Left lobe of liver (tissue), 2 donors: ENCODE measurements around the gene AATF. TPM values are rescaled to one million over a fixed set of nuclear protein-coding genes. Genes with fewer than 3 reads are reported as not detected.

Source experiments
- ATAC-seq: fragments of 200-7000 bp; cut with Tn5 transposase; one replicate; pipeline ENCODE4 v1.9.1; 2020; ENCODE audit warnings: mild to moderate bottlenecking, moderate library complexity
- DNase-seq: peaks from one replicate; pipeline ENCODE4 v3.0.0-alpha.2; 2020; ENCODE audit warnings: low spot score
- total RNA-seq: library from RNA; stranded (reverse); gene quantifications from one replicate; pipeline ENCODE4 v1.2.1, GENCODE V29; 2021
- donor health status: DM: no; HTN: no; CAD: no; lungs with moderate emphysema.
- donor health status: DM: no; HTN: yes; CAD: no.

AATF gene
- total RNA-seq, 1 donor from 2014 or later, result 17.7 TPM

DNA sequence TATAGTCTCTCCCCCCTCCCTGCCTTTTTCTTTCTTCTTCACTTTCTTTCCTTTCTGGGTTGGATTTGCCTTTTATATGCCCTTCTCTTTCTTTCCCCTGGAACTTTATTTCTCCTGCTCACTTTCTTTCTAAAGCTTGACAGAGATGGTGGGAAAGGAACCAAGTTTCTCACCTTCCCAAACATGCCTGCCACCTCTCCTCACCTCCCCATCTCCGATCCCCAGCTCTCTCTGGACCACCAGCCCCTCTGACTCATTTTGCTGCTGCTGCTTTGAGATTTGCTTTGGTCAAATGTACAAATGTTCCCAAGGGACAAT is 18.2 kb upstream of the AATF start:
- DNase-seq (no peak), ATAC-seq (no peak)

DNA sequence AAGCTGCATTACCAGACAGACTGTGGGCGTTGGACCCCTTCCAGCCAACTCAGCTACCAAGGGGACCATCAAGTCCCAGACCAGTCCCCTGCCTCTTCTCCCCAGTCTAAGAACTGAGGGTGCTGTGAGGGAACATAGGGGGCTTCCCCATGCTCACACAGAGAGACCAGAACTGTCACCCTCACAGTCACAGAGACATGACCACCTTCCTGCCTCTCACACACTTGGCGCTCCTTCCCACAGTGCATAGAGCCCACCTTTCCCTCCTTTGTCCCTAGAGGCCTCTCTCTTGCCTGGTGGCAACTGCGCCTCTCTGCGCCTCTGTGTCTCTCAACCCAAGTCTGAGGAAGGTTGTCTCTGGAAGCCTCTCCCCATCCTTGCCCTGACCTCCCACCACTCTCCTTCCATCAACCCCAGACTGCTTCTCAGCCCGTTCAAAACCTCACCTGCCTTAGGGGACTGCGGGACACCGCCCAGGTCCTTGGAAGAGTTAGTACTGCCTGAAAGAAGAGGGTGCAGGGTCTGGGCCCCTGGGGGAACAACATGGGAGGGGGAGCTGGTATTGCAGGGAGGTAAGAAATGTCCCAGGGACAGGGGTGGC is 17.6 kb upstream of the AATF start:
- no peak for DNase-seq

DNA sequence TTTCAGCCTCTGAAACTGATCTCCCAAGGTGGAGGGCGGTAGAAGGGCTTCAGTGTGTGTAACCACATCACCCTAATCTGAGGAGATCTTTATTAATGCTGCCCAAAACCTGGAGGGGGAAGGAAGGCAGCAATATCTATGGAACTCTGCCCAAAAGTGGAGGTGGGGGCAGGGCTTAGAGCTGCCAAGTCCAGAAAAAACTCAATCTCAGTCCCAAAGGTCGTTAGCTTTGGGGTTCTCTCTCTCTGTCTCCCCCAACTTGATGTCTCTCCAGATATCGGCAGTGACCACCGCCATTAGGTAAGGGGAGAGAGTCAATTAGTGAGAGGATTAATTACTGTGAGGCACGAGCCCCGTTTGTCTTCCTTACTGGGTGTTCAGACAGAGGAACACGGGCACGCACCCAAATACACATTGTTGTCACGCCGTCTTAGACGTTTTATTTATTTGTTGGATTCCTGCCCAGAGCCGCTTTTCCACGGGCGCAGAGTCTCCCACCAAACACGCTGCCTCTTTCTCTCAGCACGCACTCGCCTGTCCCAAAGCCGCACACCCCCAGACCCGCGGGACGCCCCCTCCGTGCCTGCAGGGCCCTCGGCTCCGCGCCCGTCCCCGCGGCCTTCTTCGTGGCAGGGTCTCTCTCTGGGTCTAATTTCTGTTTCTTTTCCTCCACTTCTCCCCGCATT is 16.9 kb upstream of the AATF start:
- no peak for DNase-seq
- ATAC-seq, result no peak

More for the DNA sequence above, 17.6 kb upstream of the AATF start:
- no peak for ATAC-seq

DNA sequence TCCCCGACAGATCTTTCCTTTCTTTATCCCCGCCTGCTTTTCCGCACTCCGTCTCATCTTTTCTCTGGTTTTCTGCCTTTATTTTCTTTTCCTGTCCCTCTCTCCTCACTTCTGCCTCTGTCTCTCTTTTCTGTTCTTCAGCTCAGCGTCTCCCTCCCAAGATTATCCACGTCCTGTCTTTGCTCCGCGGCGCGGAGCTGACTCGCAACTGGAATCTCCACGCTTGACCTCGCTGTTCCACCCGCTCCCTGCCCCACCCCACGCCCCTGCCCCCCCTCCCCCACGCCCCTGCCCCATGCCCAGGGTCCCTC is 16.4 kb upstream of the AATF start:
- DNase-seq (no peak), ATAC-seq (no peak)

DNA sequence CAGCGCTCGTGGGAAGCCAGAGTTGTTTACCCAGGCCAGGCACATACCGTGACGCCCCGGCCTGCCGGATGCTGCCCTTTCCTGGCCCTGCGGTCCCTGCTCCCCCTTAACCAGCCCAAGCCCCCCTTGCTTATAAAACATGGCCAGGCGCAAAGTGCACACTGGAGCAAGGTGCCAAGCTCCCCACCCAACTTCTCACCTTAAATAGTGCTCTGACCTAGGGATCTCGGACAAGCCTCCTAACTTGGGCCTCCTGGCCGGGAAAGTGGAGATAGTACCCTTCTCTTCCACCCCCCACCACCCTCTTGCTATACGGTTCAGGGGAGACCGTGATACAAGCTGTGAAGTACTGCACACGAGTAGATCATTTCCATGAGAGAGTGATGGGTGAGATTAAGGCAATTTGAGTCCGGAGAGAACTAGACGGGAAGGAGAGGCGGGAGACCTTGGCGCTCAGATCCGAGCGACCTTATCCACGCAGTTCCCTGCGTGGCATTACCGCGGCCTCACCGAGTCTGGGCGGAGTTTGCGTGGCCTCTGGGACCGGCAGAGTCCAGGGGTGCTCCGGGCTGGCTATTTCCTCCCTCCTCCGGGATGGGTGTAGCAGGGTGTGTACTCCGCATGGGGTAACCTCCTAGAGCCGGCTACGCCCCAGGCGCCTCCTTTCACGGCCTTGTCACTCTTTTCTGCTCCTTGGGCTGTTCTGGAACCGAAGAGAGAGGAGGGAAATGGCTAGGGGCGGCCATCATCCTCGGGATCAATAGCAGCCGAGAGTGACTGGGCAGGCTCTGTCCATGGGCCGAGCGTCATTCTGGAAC is 15.9 kb upstream of the AATF start:
- DNase-seq (no peak), ATAC-seq (no peak)

DNA sequence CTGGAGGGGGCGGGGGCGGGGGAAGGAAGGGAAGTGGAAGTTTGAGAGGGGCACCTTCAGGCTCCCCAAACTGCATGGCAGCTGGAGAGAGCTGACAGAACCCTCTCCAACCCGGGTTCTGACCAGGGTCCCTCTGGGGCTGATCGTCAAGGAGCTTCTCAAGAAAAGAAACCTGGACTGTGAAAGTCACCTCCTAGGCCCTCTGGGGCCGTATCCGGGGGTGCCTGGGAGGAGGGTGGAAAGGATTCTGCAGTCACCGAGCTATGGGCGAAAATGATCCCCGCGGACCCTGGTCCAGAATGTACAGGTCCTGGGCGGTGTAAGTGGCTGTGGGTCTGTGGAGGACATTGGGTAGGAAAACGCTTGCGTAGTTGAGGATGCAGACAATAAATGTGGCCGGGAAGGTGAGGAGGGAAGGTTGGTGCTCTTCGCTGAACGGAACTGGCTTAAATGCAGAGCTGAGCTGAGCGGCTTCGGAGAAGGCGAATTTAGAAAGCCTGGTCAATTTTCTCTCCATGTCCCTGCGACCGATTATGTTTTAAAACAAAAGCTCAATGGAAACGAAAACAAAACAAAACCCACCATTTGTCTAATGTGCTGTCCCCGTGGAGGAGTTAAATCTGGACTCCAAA is 15.1 kb upstream of the AATF start:
- DNase-seq (no peak), ATAC-seq (no peak)

DNA sequence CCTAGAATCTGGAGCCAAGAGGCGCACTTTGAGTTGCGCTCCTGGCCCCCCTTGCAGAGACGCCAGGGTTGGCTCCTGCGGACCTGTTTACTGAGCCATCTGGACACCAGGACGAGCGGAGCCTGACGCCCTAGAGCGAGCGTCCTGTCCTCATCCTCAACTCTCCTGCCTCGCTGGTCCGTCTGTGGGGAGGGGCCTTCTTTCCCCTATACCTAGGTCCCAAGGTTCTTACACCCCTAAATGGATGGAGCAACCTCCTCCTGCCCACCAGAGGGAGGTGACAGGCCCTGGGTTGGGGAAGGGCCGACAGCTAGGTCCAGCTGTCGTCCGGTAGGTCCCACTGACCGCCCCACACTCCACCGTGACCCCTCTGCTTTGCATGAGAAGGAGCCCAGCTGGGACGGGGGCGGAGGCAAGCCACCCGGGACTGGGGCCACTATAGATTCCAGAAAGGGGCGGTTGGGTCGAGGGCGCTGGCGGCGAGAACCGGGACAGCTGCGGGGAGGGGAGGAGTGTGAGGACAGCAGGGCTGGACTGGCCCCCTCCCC is 14.5 kb upstream of the AATF start:
- DNase-seq, result no peak
- no peak for ATAC-seq

DNA sequence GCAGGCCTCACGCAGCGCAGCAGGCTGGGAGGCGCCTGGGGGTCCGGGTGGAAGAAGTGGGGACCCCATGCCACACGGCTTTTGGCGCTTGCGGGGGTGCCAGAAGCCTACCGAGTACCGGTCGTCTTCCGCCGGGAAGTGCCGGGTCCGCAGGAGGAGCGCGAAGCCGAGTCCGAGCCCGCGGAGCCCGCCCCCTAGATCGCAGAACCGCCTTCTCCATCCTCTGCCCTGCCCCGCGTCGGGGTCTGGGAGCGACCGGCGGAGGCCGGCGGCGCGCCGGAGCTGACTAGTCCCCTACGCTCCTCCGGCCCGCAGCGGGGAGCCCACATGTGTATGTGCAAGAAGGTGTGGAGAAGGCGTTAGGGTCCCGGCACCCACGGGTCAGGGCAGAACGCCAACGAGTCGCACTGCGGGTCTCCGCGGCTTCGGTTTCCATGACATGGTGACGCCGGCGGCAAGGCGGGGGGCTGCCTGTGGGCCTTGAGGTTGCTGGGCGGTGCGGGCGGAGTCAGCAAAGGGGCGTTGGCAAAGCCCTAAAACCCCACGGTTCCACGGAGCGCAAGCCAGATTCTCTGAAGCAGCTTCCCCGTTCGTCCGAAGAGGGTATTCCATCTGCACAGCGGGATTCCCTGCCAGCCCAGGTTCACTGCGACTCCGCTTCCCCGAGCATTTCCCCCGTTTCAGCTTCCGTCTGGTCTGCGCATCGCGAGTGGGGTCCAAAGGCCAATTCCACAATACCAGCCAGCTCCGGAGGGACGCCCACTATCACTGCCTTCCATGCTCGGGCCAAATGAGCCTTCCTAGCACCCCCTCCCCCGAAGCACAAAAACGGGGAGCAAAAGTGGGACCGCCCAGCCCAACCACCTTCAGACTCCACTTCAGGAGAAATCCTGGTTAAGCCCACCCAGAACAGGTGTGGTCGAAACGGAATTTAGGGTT is 13.8 kb upstream of the AATF start:
- ATAC-seq (no peak), DNase-seq (no peak)

DNA sequence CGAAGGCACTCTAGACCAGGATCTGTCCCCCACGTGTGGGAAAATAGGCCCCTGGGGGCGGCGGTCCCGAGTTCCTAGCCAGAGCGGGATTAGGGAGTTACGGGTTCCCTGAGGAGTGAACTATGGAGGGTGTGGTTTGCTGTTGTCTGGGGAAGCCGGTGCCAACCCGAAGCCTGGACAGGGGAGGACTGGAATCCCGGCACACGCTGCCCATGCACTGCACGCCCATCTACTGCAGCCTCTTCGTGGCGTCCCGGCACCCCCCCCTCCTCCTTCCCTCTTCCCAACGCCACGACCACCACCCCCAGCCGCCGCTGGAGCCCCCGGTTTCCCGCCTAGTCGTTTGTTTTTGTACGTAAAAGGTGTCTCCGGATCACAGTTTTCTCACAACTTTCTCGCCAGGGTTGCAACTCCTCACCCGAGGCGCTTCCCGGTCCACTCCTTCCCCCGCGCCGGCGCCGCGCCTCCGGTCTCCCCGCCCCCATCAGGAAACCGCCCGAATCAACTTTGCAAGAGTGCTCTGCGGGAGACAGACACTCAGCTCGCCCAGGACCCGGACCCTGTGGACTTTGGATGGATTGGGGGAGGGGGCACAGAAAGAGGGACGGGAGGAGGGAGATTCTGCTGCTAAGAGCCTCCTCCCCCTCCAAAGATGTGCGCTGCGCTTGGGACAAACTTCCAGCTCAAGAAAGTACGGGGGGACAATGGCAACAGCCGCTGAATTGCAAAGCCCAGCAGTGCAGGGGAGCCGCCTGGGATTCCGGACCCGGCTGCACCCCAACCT is 12.9 kb upstream of the AATF start:
- ATAC-seq, result no peak
- no peak for DNase-seq

DNA sequence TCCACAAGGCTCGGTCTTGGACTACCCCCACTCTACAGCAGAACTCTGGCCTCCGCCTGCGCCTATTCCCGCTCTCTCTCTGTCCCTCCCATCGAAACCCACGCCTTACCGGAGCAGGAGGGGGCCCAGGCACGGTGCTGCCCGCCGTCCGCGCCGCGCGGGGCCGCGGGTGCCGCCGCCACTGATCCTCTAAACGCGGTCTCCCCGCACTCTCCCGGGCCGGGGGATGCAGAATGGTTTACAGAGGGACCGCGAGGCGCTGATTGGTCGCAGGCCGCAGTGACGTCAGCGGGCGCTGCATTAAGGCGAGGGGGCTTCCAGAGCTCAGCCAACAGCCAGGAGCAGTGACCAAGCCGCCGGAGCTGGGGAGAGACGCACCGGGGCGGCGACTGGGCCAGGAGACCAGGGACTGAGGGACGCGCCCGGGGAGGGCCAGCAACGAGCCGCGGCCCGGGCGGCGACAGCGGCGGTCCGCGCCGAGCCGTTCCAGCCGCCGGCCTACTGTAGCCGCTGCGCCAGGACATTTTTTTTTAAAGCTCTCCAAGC is 12.2 kb upstream of the AATF start:
- ATAC-seq (no peak), DNase-seq (no peak)

DNA sequence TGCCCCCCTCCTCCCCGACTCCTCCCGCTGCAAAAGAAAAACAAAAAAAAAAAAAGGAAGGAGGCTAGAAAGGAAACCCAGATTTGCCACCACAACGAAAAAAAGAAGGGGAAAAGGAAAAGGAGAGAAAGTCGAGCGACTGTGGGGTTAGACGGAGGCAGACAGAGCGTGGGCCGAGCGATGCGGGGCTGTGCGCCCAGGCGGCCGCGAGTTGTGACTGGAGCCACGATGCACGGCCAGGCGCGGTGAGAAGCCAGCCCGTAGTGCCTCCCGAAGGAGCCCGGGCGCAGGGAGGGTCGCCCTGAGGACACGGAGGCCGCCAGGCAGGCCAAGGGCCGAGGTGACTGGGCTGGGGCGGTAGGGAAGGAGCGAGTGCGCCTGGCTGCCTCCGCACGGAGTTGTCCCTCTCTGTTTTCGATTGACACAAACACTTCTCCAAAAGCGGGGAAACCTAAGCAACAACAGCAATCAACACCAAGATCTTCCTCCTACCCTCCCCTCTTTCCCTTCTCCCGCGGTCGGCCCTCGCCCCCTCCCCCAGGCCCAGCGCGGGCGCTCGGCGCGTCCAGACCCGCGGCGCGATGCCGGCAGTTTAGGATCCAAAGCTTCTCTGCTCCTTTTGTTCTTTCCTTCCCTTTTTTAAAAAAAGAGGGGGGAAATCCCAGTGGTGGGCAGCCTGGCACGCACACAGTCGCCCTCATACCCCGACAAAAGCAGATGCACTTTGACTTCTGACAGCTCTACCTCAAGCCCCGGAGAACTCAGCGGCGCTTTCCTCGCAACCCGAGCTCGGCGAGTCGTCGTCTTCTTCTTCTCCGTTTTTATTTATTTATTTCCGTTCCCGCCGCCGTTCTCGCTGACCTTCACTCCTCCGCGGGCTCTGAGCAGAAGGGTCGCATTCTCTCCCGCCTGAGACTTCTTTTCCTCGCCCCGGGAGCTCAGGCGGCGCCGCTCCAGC is 11.5 kb upstream of the AATF start, which contains the start of gene LHX1:
Gene LHX1 (plus strand): TSS at position 475 of the 958 bp plus-strand sequence. CDS start 723 bp downstream, outside the sequence.
- ATAC-seq, result no peak
- no peak for DNase-seq

DNA sequence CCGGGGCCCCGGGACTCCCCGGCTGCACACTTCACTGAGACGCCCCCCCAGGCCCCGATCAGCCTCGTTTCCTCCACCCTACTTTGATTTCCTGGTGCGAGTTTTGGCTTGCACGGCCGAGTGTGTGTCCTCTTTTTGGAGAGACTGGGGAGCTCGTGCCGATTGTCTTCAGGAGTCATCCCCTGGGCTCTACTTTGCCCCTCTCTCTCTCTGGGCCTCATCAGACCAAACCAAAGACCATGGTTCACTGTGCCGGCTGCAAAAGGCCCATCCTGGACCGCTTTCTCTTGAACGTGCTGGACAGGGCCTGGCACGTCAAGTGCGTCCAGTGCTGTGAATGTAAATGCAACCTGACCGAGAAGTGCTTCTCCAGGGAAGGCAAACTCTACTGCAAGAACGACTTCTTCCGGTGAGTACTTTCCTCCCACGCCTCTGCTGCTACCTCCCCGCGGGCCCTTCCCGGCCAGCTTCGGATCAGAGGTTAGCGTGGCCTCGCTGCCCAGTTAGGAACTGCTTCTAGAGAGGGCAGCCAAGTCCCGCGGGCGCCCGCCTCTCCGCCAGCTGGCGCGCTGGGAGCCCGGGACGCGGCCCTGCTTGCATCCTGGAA is 10.7 kb upstream of the AATF start:
- ATAC-seq (peak; percentile 92), DNase-seq (peak; percentile 81)

DNA sequence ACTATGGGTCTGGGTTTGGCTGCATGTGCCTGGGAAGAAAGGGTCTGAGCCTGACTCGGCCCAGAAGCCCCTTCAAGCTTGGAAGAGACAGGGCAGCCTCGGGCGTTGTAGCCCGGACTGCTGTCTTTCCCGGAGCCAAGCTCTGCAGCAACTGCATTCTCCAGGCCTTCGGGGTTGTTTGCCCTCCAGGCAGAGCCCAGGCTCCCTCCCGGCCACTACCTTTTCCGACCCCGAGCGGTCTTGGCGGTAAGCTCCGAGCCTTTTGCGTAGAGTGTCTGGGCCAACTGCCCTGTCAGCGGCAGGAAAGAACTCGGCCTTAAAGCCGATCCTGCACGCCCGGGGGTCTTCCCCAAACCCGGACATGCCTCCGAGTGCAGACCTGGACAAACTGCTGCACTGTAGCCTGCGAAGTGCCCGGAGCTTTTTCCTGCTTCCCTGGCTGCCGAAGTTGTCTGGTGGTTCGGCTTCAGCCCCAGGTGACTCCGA is 10.1 kb upstream of the AATF start:
- ATAC-seq (no peak), DNase-seq (no peak)

DNA sequence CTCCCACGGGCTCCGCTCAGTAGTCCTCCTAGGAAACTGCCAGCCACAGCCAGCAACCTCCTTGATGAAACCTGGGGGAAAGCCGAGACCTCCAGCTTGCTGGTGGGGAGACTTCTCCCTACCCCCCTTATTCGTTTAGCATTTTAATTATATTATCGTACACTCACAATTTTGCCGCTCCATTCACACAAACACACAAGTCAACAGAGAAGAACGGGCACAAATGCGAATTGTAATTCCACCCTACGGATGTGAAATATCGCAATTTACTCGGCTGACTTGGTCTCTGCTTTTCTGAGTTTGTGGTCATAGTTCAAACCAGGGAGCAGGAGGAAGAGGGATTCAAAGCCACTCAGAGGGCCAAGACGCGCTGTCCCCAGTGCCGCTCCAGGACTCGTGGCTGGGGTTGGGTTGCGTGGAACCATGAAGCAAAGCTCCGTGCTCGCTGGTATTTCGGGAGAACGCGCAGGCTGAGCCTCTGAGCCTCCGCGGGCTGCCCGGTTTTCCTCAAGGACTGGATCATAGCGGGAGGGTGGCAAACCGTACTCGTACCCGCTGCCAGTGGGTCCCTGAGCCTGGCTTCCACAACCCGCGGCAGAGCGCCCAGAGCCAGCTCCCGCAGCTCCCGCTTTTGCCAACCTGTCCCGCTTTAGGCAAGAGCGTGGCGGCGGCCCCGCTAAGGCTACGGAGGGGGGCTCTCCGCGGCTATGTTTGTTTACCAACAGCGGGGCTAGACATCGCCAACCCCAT is 9.5 kb upstream of the AATF start:
- ATAC-seq (no peak), DNase-seq (no peak)

DNA sequence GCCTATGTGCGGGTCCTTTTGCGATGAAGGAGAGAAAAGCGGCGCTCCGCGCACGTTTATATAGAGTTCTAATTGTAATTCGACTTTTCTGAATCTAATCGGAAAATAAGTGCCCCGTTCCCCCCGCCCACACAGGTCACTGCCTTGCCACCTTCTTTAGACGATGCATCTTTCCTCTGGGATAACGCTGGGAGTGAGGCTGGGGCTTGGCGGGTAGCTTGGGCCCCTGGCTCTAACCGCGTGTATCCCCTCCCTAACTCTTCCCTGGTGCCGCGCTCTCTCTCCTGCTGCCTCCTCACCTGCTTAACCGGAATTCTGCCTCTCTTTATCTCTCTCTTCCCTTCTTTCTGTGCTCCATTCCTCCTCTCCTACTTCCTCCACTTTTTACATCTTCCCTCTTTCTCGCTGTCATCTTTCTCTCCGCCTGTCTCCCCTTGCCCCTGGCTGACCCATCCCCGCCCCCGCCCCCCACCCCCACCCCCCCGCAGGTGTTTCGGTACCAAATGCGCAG is 8.9 kb upstream of the AATF start:
- ATAC-seq (no peak), DNase-seq (no peak)
